DMS 273 (cell line): Measurements from ENCODE around the gene CALD1.

Experiments used
- DNase-seq: peaks from one replicate; lab custom pipeline; 2025; ENCODE audit not compliant: unreplicated experiment; lab: John Stamatoyannopoulos, UW

The CALD1 gene

GRCh38 chr7:134991469-134992339, 212.3 kb downstream of the CALD1 start:
- DNase-seq: no peak

- no peak for DNase-seq
Measured at GRCh38 chr7:134992626-134993179, 213.3 kb downstream of the CALD1 start.

GRCh38 chr7:134993877-134994456, 214.5 kb downstream of the CALD1 start:
- DNase-seq: no peak

- DNase-seq: no peak
Measured at GRCh38 chr7:134995239-134996096, 216.0 kb downstream of the CALD1 start.

GRCh38 chr7:134996097-134996550, 216.7 kb downstream of the CALD1 start:
- no peak for DNase-seq

GRCh38 chr7:134997214-134997885, 217.9 kb downstream of the CALD1 start:
- no peak for DNase-seq

GRCh38 chr7:134999136-134999535, 219.7 kb downstream of the CALD1 start:
- DNase-seq: no peak

GRCh38 chr7:135001390-135002165, 222.1 kb downstream of the CALD1 start:
- DNase-seq: no peak

- no peak for DNase-seq
Measured at GRCh38 chr7:135012229-135012628, 232.8 kb downstream of the CALD1 start.
